K562 (cell line): Measurements from ENCODE around the gene SLC9C2. TPM values are rescaled to one million over a fixed set of nuclear protein-coding genes. Genes with fewer than 3 reads are reported as not detected.

Experiments
- BRCA1 ChIP-seq, 2 experiments: fragments of 450-650 bp in 1 of 2; sonication (generic) in 1 of 2; formaldehyde crosslinking in 1 of 2; IDR thresholded peaks; 2 replicates each; pipeline versions ENCODE4 v1.5.0 to v1.6.1; 2017 to 2020; ENCODE audit warnings: mild to moderate bottlenecking in 1 of 2, missing genetic modification reagents in 1 of 2
- CBFB ChIP-seq: sonication (generic); formaldehyde crosslinking; IDR thresholded peaks from 2 replicates; pipeline ENCODE4 v1.4.0; 2020; ENCODE audit warnings: mild to moderate bottlenecking, missing genetic modification reagents
- GATAD2B ChIP-seq: fragments of 450-650 bp; IDR thresholded peaks from 2 replicates; pipeline ENCODE4 v1.6.1; 2017; ENCODE audit warnings: mild to moderate bottlenecking, borderline replicate concordance
- HDAC8 ChIP-seq: fragments of 450-650 bp; IDR thresholded peaks from 2 replicates; pipeline ENCODE4 v1.6.1; 2016; ENCODE audit warnings: mild to moderate bottlenecking, missing genetic modification characterization, moderate library complexity, missing compliant biosample characterization
- IRF1 ChIP-seq: sonication (generic); formaldehyde crosslinking; IDR thresholded peaks from 2 replicates; pipeline ENCODE4 v1.8.0; 2022; ENCODE audit warnings: missing genetic modification reagents, mild to moderate bottlenecking, borderline replicate concordance
- KLF6 ChIP-seq: fragments of 250-450 bp; sonication (Bioruptor Pico); IDR thresholded peaks from 2 replicates; pipeline ENCODE4 v1.4.0; 2020; ENCODE audit warnings: mild to moderate bottlenecking, moderate library complexity, borderline replicate concordance
- MAFG ChIP-seq: fragments of 450-650 bp; conservative IDR thresholded peaks from 2 replicates; pipeline ENCODE4 v1.6.1; 2016; ENCODE audit warnings: missing genetic modification characterization, missing compliant biosample characterization
- MTA2 ChIP-seq: fragments of 450-650 bp; IDR thresholded peaks from 2 replicates; pipeline ENCODE4 v1.6.1; 2016; ENCODE audit warnings: low read depth
- NR1H2 ChIP-seq: sonication (generic); formaldehyde crosslinking; IDR thresholded peaks from 2 replicates; pipeline ENCODE4 v1.4.0; 2020; ENCODE audit warnings: mild to moderate bottlenecking, missing genetic modification reagents
- PCBP1 ChIP-seq: fragments of 200-400 bp; formaldehyde crosslinking; IDR thresholded peaks from 2 replicates; pipeline ENCODE4 v1.6.1; 2018; ENCODE audit warnings: mild to moderate bottlenecking, low read depth, low read length; ENCODE audit not compliant: poor library complexity, severe bottlenecking
- POLR2AphosphoS2 ChIP-seq: IDR thresholded peaks from 2 replicates; pipeline ENCODE4 v1.6.1; 2012; ENCODE audit warnings: low read length, improper control_type of control experiment
- RBM17 ChIP-seq: fragments of 200-400 bp; formaldehyde crosslinking; IDR thresholded peaks from 2 replicates; pipeline ENCODE4 v1.6.1; 2017; ENCODE audit warnings: low read depth, mild to moderate bottlenecking, low read length, borderline replicate concordance
- RCOR1 ChIP-seq, 2 experiments: IDR thresholded peaks; 2 replicates each; pipeline ENCODE4 v1.6.1; 2012; ENCODE audit warnings: low read depth in 2 of 2, low read length in 2 of 2, borderline replicate concordance in 1 of 2, improper control_type of control experiment in 1 of 2
- SMARCA5 ChIP-seq: fragments of 450-650 bp; IDR thresholded peaks from 2 replicates; pipeline ENCODE4 v1.6.1; 2016
- UBTF ChIP-seq, 2 experiments: IDR thresholded peaks; 2 replicates each; pipeline ENCODE4 v1.6.1; 2012; ENCODE audit warnings: improper control_type of control experiment in 2 of 2, low read depth in 2 of 2, low read length in 2 of 2, borderline replicate concordance in 1 of 2
- ZBTB1 ChIP-seq: sonication (generic); formaldehyde crosslinking; IDR thresholded peaks from 2 replicates; pipeline ENCODE4 v1.8.1; 2023; ENCODE audit warnings: missing genetic modification reagents, low read depth, mild to moderate bottlenecking, borderline replicate concordance
- ZBTB2 ChIP-seq: fragments of 450-650 bp; IDR thresholded peaks from 2 replicates; pipeline ENCODE4 v1.6.1; 2016; ENCODE audit warnings: antibody characterized with exemption
- ZNF436 ChIP-seq: fragments of 250-450, 450-650 bp; sonication (Bioruptor Pico); formaldehyde crosslinking; IDR thresholded peaks from 2 replicates; pipeline ENCODE4 v1.7.0; 2020; ENCODE audit warnings: mild to moderate bottlenecking
- ZNF695 ChIP-seq: fragments of 450-650 bp; formaldehyde crosslinking; IDR thresholded peaks from 2 replicates; pipeline ENCODE4 v1.4.0; 2020; ENCODE audit warnings: mild to moderate bottlenecking, moderate library complexity
- ZNF699 ChIP-seq: fragments of 250-450 bp; sonication (Bioruptor Pico); IDR thresholded peaks from 2 replicates; pipeline ENCODE4 v1.8.0; 2021; ENCODE audit warnings: mild to moderate bottlenecking, moderate library complexity; ENCODE audit not compliant: insufficient replicate concordance
- polyA plus RNA-seq, 8 experiments: library from polyadenylated mRNA; depleted of rRNA in 4 of 8; stranded (reverse) in 5 of 8; unstranded in 3 of 8; fragments of >200 nt; fragmentation: Nextera tagmentation in 2 of 8; fragmentation: Illumina TruSeq in 1 of 8; extraction: Ambion mirVana in 2 of 8; extraction: Trizol in 1 of 8; gene quantifications; 2 replicates each; pipeline versions ENCODE4 v1.2.1 to v1.2.3, GENCODE V29; 2011 to 2014; ENCODE audit warnings: inconsistent platforms in 1 of 8, missing spikeins in 1 of 8
- total RNA-seq, 7 experiments: library from RNA; depleted of rRNA in 6 of 7; stranded (reverse); fragments of >200 nt in 6 of 7; fragmentation: Illumina TruSeq in 2 of 7; extraction: Trizol in 2 of 7; gene quantifications; 2 replicates each; pipeline versions ENCODE4 v1.2.1 to v1.2.3, GENCODE V29; 2011 to 2021; ENCODE audit warnings: low replicate concordance in 1 of 7
- TF ChIP-seq, protein P1 (sequence below): fragments of 450-650 bp; IDR thresholded peaks from 2 replicates; pipeline ENCODE4 v1.6.1; 2018; ENCODE audit warnings: mild to moderate bottlenecking, low read depth; ENCODE audit not compliant: partially characterized antibody

The SLC9C2 gene
- total and polyA plus RNA-seq, 9 of the 15 experiments (the other 6 are each of a cell fraction or from before 2014, with no cell fraction given): 0.11 to 0.22 (median 0.15) TPM; not detected in 5

DNA sequence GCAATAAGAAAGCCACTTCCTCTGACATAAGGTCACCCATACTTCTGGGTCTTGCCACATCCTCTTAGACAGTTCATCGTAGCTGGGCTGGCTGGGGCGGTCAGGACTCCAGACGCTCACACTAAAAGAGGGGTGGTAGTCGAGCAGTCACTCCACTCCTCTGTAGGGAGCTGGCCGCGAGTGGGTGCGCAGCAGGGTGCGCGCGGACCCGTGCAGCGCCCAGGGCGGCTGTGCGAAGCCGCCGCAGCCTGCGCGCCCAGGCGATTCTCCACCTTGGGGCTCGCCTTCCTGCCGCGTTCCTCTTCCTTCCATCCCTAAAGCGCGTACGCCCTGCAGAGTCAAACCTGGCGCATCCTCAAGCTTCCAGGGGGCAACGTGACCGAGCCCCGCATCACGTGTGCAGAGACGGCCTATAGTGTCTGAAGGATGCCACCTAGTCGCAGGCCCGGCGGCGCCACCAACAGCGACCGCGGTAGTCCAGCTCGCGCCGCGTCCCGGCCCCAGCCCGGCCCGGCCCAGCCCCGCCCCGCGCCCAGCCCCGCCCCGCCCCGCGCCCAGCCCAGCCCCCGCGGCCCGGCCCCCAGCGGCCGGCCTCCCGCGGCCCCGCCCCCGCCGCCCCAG lies 126.1 kb downstream of the SLC9C2 start (continued):
- TF ChIP-seq NR1H2 (CRISPR knock-in tag) (no peak; the same call in 1 of the 2 replicates), IRF1 (peak; percentile 75; the same call in 1 of the 2 replicates), ZNF699 (no peak), HDAC8 (tag) (peak; percentile 82), BRCA1 (IDR thresholded peaks at IDR 0.05) (no peak), BRCA1 (CRISPR knock-in tag; IDR thresholded peaks at IDR 0.05) (no peak), RCOR1 (IDR thresholded peaks at IDR 0.05; ENCODE audit: borderline replicate concordance in 1 of 2, low read depth in 2 of 2, low read length in 2 of 2) (peak in 1 of 2 experiments; percentile 78; a peak in 1 of 4 replicates), ZBTB1 (CRISPR knock-in tag) (0 out of 2 replicates have a peak, but pooled peaks have one; percentile 45), POLR2AphosphoS2 (no peak), ZNF695 (CRISPR knock-in tag) (0 out of 2 replicates have a peak, but pooled peaks have one; percentile 18), MTA2 (no peak), GATAD2B (no peak), ZNF436 (CRISPR knock-in tag) (no peak), KLF6 (CRISPR knock-in tag) (no peak), RBM17 (no peak), MAFG (tag) (no peak), SMARCA5 (no peak), ZBTB2 (no peak), PCBP1 (no peak), CBFB (peak; percentile 66; the same call in 1 of the 2 replicates), UBTF (IDR thresholded peaks at IDR 0.05; ENCODE audit: borderline replicate concordance in 1 of 2, low read depth in 2 of 2, low read length in 2 of 2) (no peak; a peak in 1 of 4 replicates)
- TF ChIP-seq, protein P1, sequence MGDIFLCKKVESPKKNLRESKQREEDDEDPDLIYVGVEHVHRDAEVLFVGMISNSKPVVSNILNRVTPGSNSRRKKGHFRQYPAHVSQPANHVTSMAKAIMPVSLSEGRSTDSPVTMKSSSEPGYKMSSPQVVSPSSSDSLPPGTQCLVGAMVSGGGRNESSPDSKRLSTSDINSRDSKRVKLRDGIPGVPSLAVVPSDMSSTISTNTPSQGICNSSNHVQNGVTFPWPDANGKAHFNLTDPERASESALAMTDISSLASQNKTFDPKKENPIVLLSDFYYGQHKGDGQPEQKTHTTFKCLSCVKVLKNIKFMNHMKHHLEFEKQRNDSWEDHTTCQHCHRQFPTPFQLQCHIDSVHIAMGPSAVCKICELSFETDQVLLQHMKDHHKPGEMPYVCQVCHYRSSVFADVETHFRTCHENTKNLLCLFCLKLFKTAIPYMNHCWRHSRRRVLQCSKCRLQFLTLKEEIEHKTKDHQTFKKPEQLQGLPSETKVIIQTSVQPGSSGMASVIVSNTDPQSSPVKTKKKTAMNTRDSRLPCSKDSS: no peak
